GM10847 (cell line): ENCODE results near the gene MTUS2.

Experiments used
- POLR2A ChIP-seq: IDR thresholded peaks from 2 replicates; pipeline ENCODE4 v1.6.1; 2011; ENCODE audit not compliant: insufficient read length; ENCODE audit errors: extremely low read depth

The MTUS2 gene

DNA sequence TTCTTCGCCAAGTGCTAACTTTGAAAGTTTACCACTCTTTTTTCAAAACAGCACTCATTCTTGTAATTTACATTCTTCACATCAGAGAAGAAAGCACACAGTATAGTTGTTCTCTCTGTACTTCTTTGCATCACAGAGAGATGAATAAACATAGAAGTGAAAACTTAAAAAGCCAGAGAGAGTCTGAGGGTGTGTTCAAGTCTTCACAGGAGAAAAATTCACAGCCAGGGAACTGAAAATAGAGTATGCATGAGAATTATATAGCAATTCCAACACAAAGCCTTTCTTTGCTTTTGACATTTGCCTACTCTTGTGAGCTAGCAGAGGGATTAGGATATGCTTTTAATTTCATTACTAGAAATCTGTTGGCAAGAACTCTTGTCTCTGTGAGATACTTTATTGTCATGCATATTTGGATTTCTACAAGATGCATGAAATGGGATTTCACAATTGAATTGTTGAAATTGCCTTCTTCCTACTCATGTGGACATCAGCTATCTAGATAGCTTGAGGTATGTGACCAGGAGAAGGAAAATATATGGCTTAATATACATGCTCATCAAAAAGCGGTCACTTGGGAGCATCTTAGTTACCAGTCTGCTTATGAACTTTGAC is 609.3 kb downstream of the MTUS2 start:
- no peak for TF ChIP-seq POLR2A

DNA sequence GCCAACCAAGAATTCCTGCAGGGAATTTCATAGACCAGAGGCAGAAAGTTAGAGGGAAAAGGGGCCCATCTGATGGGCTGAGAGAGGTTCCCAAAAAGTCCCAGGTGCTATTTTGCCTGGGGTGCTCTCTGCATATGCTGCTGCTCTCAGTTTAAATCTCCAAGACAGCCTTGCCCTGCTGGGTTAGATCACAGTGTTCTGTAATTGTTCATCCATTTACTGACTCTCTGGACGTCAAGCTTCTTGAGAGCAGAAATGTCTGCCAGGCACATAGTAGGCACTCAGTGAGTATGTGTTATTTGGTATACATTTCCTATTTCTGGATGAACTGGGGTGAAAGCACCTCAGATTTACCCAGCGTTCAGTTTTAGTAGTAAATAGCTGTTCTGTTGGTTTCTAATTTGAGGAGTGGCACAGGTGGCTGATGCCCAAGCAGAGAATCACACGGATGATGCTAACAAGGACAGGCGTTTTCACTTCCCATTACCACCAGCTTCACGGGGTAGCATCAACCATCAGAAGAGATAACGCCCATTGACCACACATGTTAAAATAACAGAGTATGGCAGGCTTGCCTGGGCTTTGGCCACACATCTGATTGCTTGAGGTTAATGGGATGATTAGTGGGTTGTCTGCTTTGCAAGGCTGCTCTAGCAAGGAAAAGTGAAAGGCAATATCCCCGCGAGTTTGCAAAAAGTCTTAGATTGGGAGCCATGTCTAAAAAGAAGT is 614.2 kb downstream of the MTUS2 start:
- TF ChIP-seq POLR2A: no peak

DNA sequence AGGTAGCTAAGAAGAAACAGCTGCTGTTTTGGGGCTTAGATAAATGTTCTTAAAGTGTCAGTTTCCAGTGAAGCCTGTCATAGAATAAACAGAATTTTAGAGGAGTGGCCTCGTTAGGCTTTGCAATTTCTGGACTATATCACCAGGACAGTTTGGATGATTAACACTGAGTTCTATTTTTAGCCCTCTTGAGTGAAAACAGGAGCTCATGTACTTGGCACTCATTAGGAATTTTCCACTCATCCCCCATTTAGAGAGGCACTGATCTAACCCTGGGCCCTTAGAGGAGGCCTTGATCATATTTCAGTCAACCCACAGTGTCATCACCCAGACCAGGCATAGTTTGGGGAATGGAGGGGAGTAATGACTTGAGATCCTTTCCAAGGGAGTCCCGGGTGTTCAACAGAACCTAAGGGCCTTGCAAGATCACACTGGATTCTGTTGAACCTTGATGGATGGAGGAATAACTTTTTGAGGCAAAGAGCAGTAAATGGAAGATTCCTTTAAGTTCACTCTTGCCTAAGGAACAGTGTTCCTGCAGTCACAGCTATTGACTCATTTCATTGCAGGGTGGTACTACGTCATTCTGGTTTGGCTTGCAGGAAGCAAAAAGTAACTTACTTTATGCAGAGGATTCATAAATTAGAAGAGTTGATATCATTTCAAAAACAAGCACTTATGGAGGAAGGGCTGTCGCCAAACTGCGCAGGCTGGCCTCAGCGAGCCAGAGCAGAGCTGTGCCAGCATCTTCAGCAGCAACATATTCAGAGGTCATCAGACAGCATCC is 615.2 kb downstream of the MTUS2 start:
- TF ChIP-seq POLR2A: no peak

DNA sequence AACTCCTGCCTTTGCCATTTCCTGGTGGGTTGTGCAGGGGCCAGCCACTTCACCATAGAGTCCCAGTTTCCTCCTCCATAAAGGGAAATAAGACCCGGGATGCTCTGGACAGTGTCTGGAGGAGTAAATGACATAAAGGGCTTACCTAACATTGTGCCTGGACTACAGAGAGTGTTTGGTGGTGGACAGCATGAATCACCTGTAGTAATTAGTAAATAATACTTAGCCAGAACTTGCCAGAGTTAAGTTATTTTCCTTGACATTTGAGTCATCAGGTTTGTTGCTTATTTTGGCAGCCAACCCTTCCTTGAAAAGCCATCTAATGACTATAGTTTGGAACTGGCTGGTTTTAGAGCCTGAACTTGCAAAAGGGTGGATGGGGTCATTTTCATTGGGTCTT is 616.2 kb downstream of the MTUS2 start:
- TF ChIP-seq POLR2A: no peak

DNA sequence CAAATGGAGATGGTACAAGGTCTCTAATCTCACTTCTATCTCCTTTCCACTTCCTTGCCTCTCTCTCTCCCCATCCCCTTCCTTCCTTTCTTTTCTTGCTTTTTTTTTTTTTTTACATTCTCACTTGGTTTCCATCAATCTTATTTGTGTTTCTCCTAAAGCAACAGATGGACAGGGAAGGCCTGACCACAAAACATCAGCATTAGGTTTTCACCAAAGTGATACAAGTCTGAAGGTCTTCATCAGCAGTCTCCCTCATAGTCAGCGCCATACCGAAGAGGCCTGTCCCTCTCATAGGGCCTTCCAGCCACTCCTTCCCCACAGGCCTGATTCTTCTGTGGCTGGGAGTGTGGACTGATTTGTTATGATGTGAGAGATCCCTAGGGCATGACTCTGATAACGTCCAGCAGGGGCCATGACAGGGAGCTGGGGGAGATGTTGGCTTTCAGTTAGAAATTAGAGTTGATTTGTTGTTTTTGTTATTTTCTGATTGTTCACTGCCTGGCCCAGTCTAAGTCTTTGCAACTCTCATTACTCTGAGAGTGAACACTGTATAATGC is 616.7 kb downstream of the MTUS2 start:
- no peak for TF ChIP-seq POLR2A

DNA sequence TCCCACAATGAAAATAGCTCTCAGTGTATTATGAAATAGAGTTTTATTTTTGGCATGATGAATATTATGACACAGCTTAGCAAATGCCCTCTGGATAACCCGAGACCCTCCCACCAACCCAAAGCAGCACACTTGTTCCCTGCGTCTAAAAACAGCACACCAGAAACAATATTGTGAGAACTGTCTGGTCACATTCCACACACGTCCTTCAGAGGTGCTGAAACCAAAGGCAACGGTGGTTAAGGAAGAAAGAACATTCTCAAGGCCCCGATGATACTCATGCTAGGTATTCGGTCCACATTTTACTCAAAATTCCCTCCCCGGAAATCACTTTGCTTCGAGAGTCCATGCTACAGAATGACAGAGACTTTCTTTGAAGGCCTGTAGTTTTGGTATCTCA is 618.6 kb downstream of the MTUS2 start:
- no peak for TF ChIP-seq POLR2A

DNA sequence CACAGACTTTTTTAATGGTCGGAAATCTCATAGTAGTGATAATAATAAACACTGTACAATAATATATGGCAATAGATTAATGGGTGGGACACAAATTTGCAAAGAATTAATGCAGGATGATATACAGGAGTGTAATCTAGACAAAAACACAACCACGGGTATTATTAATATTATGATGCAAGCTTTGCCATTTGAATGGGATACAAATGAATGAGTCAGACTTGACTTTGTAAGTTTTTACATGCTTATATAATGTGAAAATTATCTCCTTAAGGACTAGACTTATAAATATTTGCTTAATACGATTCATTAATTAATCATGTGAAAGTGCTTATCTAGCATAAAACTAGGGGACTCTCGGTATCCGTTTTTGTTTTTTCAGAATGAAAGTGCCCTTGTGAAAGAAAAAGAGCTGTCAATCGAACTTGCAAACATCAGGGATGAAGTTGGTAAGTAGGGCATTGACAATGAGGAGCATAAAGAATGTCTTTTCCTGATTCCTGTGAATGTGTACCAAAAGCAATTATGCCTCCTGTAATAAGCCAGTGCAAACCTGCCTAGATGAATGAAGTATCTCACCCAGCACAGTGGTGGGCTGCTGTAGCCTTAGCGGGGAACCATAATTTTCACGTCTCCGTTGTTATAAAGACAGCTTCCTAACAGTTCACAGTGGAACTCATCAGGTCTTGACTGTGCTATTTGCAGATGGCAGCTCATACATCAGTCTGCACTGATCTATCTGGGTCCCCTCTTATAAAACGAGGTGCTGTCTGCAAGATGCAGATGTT is 619.7 kb downstream of the MTUS2 start:
- TF ChIP-seq POLR2A: no peak

DNA sequence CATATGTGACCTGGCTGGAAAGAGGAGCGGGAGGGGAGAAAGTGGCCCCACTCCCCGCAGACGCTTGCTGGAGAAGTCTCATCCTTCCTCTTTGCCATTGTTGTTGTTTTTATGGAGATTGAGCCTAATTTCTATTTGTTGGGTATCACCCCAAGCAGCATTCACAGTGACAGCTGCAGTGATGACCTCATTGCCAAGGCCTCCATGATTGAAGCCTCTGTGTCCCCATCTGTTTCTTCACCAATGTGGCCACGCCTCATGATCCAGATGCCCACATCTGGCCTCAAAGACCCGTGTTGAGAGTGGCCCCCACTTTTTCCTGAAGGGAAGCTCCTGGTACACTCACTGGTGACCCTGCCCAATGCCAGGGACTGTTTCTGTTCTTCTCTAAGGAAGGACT is 621.2 kb downstream of the MTUS2 start:
- TF ChIP-seq POLR2A: no peak

DNA sequence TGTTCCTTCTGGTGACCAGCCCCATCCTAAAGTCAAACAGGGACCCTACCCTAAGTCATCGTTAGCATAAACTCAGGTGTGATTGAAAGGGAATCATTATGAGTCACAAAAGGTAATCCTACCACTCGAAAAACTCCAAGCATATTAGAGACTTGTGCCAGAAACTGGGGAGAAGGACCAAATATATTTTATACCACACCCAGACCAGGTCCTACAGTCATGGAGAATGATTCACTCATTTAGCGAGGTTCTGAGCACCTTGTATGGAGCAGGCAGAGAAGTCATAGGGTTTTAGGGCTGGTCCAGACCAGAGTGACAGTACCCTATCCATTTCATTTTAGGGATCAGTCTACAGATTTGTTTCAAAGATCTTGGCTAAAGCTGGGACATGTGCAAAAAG is 625.9 kb downstream of the MTUS2 start:
- TF ChIP-seq POLR2A: no peak

DNA sequence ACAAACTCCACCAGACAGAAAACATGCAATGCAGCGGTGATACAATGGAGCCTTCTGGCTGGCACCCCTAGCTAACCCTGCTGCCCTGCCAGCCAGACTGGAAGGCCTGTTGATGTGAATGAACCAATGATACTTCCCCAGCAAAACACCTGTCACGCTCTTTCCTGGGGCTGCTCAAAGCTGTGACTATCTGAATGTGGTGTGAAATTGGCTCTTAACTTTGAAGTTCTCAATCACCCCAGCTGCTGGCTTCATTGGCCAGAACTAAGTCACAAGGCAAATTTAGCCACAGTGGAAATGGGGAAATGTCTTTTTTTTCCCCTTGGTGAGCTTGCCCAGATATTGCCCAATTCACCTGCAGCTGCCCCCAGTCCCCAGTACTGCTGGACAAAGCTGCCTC is 628.0 kb downstream of the MTUS2 start:
- no peak for TF ChIP-seq POLR2A

DNA sequence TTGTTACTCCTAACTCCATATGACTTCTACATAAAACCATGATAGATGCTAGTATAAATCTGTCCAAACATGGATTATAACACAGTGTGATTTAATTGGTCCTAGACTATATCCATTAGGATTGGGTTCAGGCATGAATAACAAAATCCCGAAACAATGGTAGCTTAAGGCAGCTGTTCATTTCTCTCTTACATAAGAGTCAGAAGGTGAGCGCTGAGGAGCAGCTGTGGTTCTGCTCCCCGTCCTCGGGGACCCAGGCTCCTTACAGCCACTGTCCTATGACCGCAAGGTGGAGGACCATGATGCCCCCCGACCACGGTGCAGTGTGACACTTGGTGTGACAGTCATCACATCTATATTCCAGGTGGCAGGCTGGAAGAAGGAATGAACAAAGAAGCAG is 629.6 kb downstream of the MTUS2 start:
- no peak for TF ChIP-seq POLR2A

DNA sequence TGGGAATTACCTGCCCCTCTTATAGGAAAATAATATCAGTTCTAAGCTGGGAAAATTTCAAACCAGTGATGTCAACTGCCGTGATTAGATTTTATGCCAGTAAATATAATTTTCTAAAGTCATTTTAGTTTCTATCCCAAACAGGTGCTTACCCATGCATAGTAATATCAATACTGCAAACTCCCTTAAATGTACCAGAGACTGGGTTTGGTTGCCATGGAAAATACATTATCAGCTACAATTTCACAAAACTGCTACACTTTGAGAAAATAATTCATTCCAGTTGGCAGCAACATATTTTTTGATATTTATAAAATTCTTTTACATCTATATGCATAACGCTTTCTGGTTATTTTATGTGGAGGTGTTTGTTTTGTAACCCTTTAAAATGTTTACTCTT is 631.8 kb downstream of the MTUS2 start:
- TF ChIP-seq POLR2A: no peak

DNA sequence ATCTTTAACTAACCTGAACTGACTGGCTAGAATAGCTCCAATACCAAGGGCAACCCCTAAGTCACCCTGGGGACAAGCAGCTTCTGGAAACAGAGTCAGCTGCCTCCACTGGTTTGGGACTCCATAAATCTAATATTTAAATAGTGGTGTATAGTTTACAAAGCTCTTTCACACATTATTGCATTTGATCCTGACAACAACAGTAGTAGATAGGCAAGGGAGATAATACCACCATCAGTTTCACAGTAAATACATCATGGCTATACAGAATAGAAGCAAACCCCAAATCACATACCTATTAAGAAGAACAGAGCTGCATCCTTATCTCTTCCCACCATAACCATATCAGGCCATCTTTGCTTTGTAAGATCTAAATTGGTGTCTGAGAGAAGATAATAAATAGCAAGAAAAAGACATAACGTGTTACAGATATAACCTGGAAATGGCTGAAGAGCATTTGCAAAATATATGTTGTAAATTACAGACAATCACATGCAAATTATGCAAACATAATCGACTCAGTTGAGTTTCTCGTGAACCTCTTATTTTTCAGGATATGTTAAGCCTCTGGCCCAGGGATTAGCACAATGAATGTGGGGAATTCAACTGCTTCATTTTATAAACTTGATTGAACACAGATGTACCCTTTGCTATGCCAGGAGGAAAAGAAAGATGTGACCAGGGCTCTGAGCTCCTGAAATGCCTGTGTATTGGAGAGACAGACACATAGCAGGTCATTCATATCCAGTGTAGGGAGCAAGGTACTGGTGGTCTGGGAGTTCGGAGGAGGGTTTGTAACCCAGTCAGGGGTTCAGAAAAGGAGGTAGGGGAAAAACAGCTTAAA is 632.9 kb downstream of the MTUS2 start:
- no peak for TF ChIP-seq POLR2A

DNA sequence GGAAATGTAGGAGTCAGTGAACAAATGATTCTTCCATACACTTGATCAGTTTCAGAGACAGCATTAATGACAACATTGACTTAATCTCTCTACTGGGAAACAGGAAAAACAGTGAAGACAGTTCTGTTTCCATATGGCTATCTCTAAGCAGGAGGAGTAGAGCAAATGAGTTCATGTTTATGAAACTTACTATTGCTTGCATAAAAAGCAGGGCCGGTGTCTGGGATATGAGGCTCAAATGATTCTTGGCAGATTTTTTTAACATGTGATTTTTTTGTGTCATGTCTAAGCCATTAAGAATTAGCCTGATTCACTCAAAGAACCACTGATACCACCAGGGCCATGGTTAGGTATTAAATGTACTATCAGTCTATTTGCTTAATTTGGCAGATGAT is 633.5 kb downstream of the MTUS2 start:
- TF ChIP-seq POLR2A: no peak

DNA sequence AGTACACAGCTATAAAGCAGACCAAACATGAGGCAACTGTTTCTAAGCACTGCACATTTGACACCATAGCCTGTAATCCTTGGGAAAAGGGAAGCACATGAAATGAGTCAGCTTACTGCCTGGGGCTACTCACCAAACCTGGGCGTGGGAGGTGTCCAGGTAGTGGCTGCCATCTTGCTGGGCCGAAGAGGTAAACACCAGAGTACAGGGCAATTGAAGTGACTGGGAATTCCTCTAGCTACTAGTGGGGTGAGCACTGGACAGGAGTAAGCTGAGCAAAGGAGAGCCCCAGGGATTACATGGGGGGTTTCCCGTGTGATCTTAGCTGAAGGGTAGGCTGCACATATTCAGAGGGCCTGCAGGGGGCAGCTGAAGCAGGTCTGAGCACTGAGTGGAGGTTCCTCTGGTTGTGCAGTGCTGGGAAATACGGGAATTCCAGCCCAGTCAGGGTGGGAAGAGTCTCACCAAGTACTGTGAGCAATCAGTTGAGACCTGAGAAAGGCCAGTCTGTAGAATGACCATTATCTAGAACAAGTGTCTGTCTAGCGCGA is 634.9 kb downstream of the MTUS2 start:
- no peak for TF ChIP-seq POLR2A

DNA sequence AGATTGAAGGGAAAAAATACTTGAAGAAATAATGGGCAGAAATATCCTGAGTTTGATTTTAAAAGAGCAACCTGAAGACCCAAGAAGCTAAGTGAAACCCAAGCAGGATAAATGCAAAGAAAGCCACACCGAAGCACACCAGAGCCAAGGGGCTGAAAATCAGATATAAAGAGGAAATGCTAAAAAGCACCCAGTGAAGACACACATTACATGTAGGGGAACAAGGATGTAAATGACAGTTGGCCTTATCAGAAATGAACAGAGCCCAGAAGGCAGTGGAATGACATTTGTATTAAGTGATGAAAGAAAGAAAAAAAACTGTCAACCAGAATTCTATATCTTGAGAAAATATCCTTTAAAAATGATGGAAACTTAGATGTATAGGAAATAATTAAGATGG is 636.3 kb downstream of the MTUS2 start:
- TF ChIP-seq POLR2A: no peak
